Anterior cingulate cortex (tissue), 58 donors: ENCODE data around the gene GRAMD4.
"Not testable (repeated sequence)": the region's sequence is repeated elsewhere in the genome, so short reads cannot be mapped to it uniquely, and the experiment has no call there.

Experiments
- DNase-seq, 58 donors: peaks; one replicate each; lab custom pipeline; 2025; lab: John Stamatoyannopoulos, UW

The GRAMD4 gene

GRCh38 chr22:46617207-46617985 is 2.8 kb upstream of the GRAMD4 start:
- no peak for DNase-seq

- no peak for DNase-seq
Measured at GRCh38 chr22:46617986-46618647, 2.1 kb upstream of the GRAMD4 start.

GRCh38 chr22:46618667-46619066 is 1.5 kb upstream of the GRAMD4 start:
- DNase-seq, result no peak

- DNase-seq, result peak in 3 of 58 donors; percentile 34 to 46 (median 41)
Measured at GRCh38 chr22:46619240-46619829, 851 bp upstream of the GRAMD4 start.

- DNase-seq, result no peak
Measured at GRCh38 chr22:46620588-46621242, 529 bp downstream of the GRAMD4 start.

GRCh38 chr22:46621243-46621930 is 1.2 kb downstream of the GRAMD4 start:
- DNase-seq, result not testable (repeated sequence)

- peak in 52 of 58 donors; percentile 20 to 93 (median 73) for DNase-seq
Measured at GRCh38 chr22:46622081-46622521, 1.9 kb downstream of the GRAMD4 start.

GRCh38 chr22:46625113-46625842 is 5.1 kb downstream of the GRAMD4 start:
- DNase-seq, result no peak

GRCh38 chr22:46625843-46626349 is 5.7 kb downstream of the GRAMD4 start:
- DNase-seq, result no peak

- DNase-seq, result no peak
Measured at GRCh38 chr22:46626356-46626755, 6.2 kb downstream of the GRAMD4 start.

- DNase-seq, result no peak
Measured at GRCh38 chr22:46626911-46627805, 7.0 kb downstream of the GRAMD4 start.

- no peak for DNase-seq
Measured at GRCh38 chr22:46627806-46628482, 7.8 kb downstream of the GRAMD4 start.

GRCh38 chr22:46628756-46629155 is 8.6 kb downstream of the GRAMD4 start:
- no peak for DNase-seq

GRCh38 chr22:46629291-46629690 is 9.1 kb downstream of the GRAMD4 start:
- DNase-seq, result no peak

- no peak for DNase-seq
Measured at GRCh38 chr22:46631113-46631512, 10.9 kb downstream of the GRAMD4 start.

GRCh38 chr22:46632646-46633249 is 12.6 kb downstream of the GRAMD4 start:
- peak in 7 of 58 donors; percentile 34 to 55 (median 39) for DNase-seq

GRCh38 chr22:46633334-46633890 is 13.2 kb downstream of the GRAMD4 start:
- DNase-seq, result no peak
